ENCODE data around the gene HBS1L. TPM values are rescaled to one million over a fixed set of nuclear protein-coding genes. Genes with fewer than 3 reads are reported as not detected.
A peak's percentile ranks its signal among the peaks of the same experiment; 100 is the strongest.

HBS1L gene
- total and polyA plus RNA-seq, 2 experiments from 2014 or later, result 57.8 to 98.9 TPM

DNA sequence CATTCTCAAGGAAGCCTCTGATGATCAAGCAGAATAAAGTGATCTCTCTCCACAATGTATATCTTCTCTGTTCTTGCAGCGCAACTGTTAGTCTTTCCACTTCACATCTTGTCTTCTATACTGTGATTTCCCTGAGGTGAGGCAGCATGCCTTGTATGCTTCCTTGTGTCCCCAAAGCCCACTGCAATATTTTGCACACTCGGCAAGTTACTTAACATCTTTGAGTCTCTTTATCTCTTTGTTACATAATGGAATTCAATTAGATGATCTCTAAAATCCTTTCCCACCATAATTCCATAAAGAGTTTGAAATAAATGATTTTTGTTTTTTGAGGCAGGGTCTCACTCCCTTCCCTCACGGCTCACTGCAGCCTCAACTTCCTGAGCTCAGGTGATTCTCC is 64.4 kb downstream of the HBS1L start:
- Histone ChIP-seq H3K9me3 (ENCODE audit: low read depth) (no peaks in the 10 kb centered on the region), H3K4me3 (no peak overlapping the region), H3K4me1 (ENCODE audit: low read depth) (no peaks in the 10 kb centered on the region), H3K27ac (no peak overlapping the region), H3K27me3 (no peaks in the 10 kb centered on the region), H3K36me3 (peaks cover 17% of the 10 kb centered on the region)
- DNase-seq (ENCODE audit: low read depth in 1 of 2, low spot score in 1 of 2), result no peak
- TF ChIP-seq, protein P1, sequence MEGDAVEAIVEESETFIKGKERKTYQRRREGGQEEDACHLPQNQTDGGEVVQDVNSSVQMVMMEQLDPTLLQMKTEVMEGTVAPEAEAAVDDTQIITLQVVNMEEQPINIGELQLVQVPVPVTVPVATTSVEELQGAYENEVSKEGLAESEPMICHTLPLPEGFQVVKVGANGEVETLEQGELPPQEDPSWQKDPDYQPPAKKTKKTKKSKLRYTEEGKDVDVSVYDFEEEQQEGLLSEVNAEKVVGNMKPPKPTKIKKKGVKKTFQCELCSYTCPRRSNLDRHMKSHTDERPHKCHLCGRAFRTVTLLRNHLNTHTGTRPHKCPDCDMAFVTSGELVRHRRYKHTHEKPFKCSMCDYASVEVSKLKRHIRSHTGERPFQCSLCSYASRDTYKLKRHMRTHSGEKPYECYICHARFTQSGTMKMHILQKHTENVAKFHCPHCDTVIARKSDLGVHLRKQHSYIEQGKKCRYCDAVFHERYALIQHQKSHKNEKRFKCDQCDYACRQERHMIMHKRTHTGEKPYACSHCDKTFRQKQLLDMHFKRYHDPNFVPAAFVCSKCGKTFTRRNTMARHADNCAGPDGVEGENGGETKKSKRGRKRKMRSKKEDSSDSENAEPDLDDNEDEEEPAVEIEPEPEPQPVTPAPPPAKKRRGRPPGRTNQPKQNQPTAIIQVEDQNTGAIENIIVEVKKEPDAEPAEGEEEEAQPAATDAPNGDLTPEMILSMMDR (IDR thresholded peaks at IDR 0.05; ENCODE audit: low read depth, low read length), result no peak

DNA sequence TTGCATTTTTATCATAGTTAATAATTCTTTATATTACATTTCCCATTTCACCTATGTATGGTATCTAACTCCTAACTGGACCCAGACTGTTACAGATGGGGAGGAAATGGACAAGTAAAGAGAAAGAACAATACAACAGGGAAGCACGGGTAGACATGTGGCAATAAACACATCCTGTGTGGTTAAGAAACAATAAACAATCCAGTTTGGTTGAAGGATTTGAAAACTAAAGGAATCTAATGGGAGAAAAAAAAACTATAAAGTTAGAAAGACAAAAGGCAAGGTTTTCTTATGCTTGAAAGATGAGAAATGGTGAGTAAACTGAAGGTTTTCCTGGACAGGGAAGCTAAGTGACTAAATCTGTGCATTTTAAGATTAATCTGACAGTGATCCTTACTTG is 69.8 kb downstream of the HBS1L start:
- H3K4me1 ChIP-seq (ENCODE audit: low read depth), result peaks cover 7% of the 10 kb centered on the region
- H3K36me3 ChIP-seq, result peaks cover 22% of the 10 kb centered on the region
- H3K4me3 ChIP-seq, result no peak overlapping the region
- H3K27ac ChIP-seq, result no peak overlapping the region
- no peaks in the 10 kb centered on the region for H3K9me3 ChIP-seq (ENCODE audit: low read depth)
- DNase-seq (ENCODE audit: low read depth in 1 of 2, low spot score in 1 of 2), result peak in 1 of 2 donors; percentile 51
- TF ChIP-seq, protein P1 (IDR thresholded peaks at IDR 0.05; ENCODE audit: low read depth, low read length), result no peak
- no peaks in the 10 kb centered on the region for H3K27me3 ChIP-seq

DNA sequence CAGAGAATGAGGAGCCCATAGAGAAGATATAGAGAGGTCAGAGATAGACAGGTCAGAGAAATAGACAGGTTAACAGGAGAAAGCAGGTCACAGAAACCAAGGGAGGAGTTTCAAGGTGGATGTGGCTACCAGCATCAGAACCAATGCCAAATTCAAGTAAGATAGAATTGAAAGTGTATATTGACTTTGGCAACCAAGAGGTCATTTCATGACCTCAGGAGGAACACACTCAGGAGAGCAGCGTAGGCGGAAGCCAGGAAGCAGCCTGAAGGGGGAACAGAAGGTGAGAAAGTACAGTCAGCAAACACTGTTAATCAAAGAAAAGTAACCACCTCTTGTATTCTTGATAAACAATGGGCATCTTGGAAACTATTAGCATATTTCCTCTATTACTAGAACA is 70.8 kb downstream of the HBS1L start:
- TF ChIP-seq, protein P1 (IDR thresholded peaks at IDR 0.05; ENCODE audit: low read depth, low read length), result no peak

DNA sequence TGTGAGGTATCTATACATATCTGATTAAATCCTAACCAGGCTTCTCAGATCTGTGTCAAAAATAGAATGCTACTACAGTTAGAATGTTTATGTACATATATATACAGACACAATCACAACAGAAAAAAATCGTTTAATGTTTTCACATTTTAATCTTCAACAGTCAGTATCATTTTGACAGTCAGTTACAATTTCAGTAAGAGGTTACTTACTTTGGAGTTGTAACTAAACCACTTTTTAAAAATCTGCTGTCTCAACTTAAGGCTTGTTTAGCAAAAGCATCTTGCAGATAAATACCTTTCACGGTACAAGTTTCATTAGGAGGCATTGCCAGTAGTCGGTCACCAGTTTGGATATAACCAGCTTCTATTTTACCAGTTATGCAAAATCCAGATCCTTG is 72.5 kb downstream of the HBS1L start:
- no peak overlapping the region for H3K4me3 ChIP-seq
- H3K27me3 ChIP-seq, result no peaks in the 10 kb centered on the region
- H3K9me3 ChIP-seq (ENCODE audit: low read depth), result no peaks in the 10 kb centered on the region
- DNase-seq (ENCODE audit: low read depth in 1 of 2, low spot score in 1 of 2), result no peak
- TF ChIP-seq, protein P1 (IDR thresholded peaks at IDR 0.05; ENCODE audit: low read depth, low read length), result no peak
- no peak overlapping the region for H3K27ac ChIP-seq
- H3K36me3 ChIP-seq, result peaks cover 24% of the 10 kb centered on the region
- peaks cover 7% of the 10 kb centered on the region for H3K4me1 ChIP-seq (ENCODE audit: low read depth)

More for the DNA sequence above, 70.8 kb downstream of the HBS1L start:
- Histone ChIP-seq H3K4me3 (no peak overlapping the region), H3K36me3 (peaks cover 23% of the 10 kb centered on the region), H3K27me3 (no peaks in the 10 kb centered on the region), H3K9me3 (ENCODE audit: low read depth) (no peaks in the 10 kb centered on the region), H3K27ac (no peak overlapping the region), H3K4me1 (ENCODE audit: low read depth) (peaks cover 7% of the 10 kb centered on the region)
- DNase-seq (ENCODE audit: low read depth in 1 of 2, low spot score in 1 of 2), result no peak

DNA sequence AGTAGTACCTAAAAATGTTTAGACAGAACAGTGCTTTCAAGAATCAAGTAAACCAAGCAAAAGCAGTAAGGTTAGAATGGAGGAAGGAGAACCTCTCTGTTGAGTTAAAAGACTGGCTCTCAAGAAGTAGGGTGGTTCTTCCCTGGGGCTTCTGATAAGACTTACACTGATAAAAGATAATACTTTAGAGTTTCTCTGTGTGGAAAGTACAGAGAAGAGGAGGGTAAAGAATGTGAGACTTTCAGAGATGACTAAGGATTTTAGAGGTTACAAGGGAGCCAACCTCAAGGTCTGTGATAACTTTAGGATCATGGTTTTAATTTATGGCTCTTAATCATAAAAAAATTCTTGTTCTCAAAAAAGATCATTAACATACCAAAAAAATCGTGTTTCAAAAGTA is 73.8 kb downstream of the HBS1L start:
- Histone ChIP-seq H3K27ac (peak overlapping the region; percentile 36), H3K9me3 (ENCODE audit: low read depth) (no peaks in the 10 kb centered on the region), H3K4me3 (no peak overlapping the region), H3K4me1 (ENCODE audit: low read depth) (peaks cover 7% of the 10 kb centered on the region), H3K27me3 (no peaks in the 10 kb centered on the region), H3K36me3 (peaks cover 24% of the 10 kb centered on the region)
- TF ChIP-seq, protein P1 (IDR thresholded peaks at IDR 0.05; ENCODE audit: low read depth, low read length), result no peak
- DNase-seq (ENCODE audit: low read depth in 1 of 2, low spot score in 1 of 2), result peak in 1 of 2 donors; percentile 3

DNA sequence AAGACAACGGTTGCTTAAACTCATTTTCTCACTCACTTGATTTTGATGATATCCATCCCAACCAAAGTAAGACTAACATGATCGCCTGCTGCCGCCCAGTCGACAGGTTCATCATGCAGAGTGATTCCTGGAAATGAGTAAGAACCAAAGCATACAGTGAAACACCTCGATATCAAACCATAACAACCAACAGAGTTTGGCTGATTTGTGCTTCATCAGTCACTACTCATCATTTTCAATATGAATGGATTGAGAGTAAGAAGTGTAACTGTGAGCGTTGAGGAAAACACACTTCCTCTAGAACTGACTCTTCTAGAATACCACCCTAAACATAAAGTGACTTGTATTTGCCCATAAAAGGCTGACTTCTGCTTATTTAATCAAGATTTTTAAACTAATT is 75.5 kb downstream of the HBS1L start:
- Histone ChIP-seq H3K27me3 (no peaks in the 10 kb centered on the region), H3K4me1 (ENCODE audit: low read depth) (peaks cover 7% of the 10 kb centered on the region), H3K4me3 (no peak overlapping the region), H3K27ac (no peak overlapping the region), H3K36me3 (peaks cover 17% of the 10 kb centered on the region), H3K9me3 (ENCODE audit: low read depth) (no peaks in the 10 kb centered on the region)
- no peak for DNase-seq (ENCODE audit: low read depth in 1 of 2, low spot score in 1 of 2)
- TF ChIP-seq, protein P1 (IDR thresholded peaks at IDR 0.05; ENCODE audit: low read depth, low read length), result no peak

Data from cardiac muscle cell (in vitro differentiated cells and primary cell).